Measurements from ENCODE around the gene CYBC1.

The CYBC1 gene

DNA sequence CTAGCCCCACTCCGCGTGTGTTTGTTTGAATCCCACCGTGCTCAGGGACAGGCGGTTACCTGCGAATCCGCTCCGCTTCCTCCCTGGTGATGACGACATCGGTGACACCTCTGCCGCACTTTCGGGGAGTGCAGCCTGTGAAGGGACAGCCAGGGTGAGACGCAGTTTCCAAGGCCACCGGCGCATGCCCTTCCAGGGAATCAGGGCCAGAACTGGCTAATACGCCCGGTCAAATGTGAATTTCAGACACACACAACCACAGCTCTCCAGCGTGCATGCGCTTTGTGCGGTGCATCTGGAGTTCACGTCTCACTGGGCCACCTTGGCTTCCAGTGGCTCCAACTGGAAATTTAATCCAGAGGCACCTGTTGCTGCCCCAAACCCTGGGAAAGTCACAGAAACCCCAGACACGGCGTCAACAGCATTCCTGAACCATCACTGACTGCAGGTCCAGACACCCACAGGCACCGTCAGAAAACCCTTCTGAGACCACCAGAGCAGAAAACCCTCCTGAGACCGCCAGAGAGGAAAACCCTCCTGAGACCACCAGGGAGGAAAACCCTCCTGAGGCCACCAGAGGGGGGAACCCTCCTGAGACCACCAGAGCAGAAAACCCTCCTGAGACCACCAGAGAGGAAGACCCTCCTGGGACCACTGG is 39.0 kb downstream of the CYBC1 start:
- H3K27ac ChIP-seq, result no peak overlapping the region
- H3K9me3 ChIP-seq (ENCODE audit: control insufficient read depth, low read length), result no peaks in the 10 kb centered on the region
- H3K4me3 ChIP-seq (ENCODE audit: low read depth, low read length), result no peak overlapping the region
- H3K4me2 ChIP-seq (ENCODE audit: low read length), result no peak overlapping the region
- no peaks in the 10 kb centered on the region for H3K27me3 ChIP-seq (ENCODE audit: control insufficient read depth, insufficient read depth, low read length)
- no peak overlapping the region for H3K9ac ChIP-seq
- H3K79me2 ChIP-seq, result peaks cover 39% of the 10 kb centered on the region
- no peak overlapping the region for H2AFZ ChIP-seq
- TF ChIP-seq, protein P1, sequence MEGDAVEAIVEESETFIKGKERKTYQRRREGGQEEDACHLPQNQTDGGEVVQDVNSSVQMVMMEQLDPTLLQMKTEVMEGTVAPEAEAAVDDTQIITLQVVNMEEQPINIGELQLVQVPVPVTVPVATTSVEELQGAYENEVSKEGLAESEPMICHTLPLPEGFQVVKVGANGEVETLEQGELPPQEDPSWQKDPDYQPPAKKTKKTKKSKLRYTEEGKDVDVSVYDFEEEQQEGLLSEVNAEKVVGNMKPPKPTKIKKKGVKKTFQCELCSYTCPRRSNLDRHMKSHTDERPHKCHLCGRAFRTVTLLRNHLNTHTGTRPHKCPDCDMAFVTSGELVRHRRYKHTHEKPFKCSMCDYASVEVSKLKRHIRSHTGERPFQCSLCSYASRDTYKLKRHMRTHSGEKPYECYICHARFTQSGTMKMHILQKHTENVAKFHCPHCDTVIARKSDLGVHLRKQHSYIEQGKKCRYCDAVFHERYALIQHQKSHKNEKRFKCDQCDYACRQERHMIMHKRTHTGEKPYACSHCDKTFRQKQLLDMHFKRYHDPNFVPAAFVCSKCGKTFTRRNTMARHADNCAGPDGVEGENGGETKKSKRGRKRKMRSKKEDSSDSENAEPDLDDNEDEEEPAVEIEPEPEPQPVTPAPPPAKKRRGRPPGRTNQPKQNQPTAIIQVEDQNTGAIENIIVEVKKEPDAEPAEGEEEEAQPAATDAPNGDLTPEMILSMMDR (IDR thresholded peaks at IDR 0.05), result no peak
- H3K36me3 ChIP-seq (ENCODE audit: control insufficient read depth, insufficient read depth, low read length), result no peaks in the 10 kb centered on the region
- peaks cover 14% of the 10 kb centered on the region for H3K4me1 ChIP-seq

DNA sequence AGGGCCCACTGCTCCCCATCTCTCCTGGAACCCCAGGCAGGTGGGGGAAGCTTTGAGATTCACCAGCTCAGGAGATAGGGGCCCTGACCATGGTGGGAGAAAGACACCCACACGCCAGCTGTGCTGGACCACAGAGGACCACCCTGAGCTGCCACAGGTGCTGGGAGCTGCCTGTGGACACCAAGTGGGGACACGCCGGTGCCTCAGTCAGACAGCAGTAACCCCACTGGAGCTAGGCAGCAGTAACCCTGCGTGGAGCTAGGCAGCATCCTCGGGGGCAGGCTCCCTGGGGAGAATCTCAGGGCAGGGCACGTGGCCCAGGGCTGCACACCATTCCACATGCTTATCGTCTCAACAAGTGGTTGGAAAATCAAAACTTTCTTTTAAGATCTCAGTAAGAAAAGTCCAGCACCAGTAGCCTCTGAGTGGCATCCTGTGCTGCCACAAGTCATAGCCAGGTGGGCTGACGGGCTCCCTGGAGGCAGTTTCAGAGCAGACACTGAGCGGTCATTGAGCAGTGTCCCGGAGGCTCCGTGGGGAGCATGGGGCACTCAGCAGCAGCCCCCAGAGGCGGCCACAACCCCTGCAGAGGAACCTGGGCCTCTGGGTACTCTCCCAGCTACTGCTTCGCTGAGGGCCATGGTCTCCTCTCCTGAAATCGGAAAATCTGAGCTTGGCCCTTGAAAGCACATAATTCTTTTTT is 40.4 kb downstream of the CYBC1 start:
- TF ChIP-seq, protein P1 (IDR thresholded peaks at IDR 0.05), result no peak
- H3K27ac ChIP-seq, result no peak overlapping the region
- H3K4me1 ChIP-seq, result peaks cover 11% of the 10 kb centered on the region

GRCh38 chr17:82408938-82409318 is 41.6 kb downstream of the CYBC1 start:
- no peak overlapping the region for H2AFZ ChIP-seq
- peaks cover 37% of the 10 kb centered on the region for H3K79me2 ChIP-seq
- H3K4me3 ChIP-seq (ENCODE audit: low read depth, low read length), result no peak overlapping the region
- no peaks in the 10 kb centered on the region for H3K27me3 ChIP-seq (ENCODE audit: control insufficient read depth, insufficient read depth, low read length)
- no peaks in the 10 kb centered on the region for H3K36me3 ChIP-seq (ENCODE audit: control insufficient read depth, insufficient read depth, low read length)
- TF ChIP-seq, protein P1 (IDR thresholded peaks at IDR 0.05), result no peak
- no peak overlapping the region for H3K9ac ChIP-seq
- no peaks in the 10 kb centered on the region for H3K9me3 ChIP-seq (ENCODE audit: control insufficient read depth, low read length)
- no peak overlapping the region for H3K27ac ChIP-seq
- H3K4me2 ChIP-seq (ENCODE audit: low read length), result no peak overlapping the region
- H3K4me1 ChIP-seq, result peaks cover 6% of the 10 kb centered on the region

More for the DNA sequence above, 40.4 kb downstream of the CYBC1 start:
- H3K4me3 ChIP-seq (ENCODE audit: low read depth, low read length), result no peak overlapping the region
- no peak overlapping the region for H3K4me2 ChIP-seq (ENCODE audit: low read length)
- H2AFZ ChIP-seq, result no peak overlapping the region
- no peaks in the 10 kb centered on the region for H3K9me3 ChIP-seq (ENCODE audit: control insufficient read depth, low read length)
- H3K79me2 ChIP-seq, result peaks cover 37% of the 10 kb centered on the region
- H3K9ac ChIP-seq, result no peak overlapping the region
- no peaks in the 10 kb centered on the region for H3K36me3 ChIP-seq (ENCODE audit: control insufficient read depth, insufficient read depth, low read length)
- H3K27me3 ChIP-seq (ENCODE audit: control insufficient read depth, insufficient read depth, low read length), result no peaks in the 10 kb centered on the region

- Histone ChIP-seq H3K27me3 (ENCODE audit: control insufficient read depth, insufficient read depth, low read length) (no peaks in the 10 kb centered on the region), H3K4me2 (ENCODE audit: low read length) (no peak overlapping the region), H3K9me3 (ENCODE audit: control insufficient read depth, low read length) (no peaks in the 10 kb centered on the region), H3K27ac (no peak overlapping the region), H3K4me1 (peaks cover 6% of the 10 kb centered on the region), H2AFZ (no peak overlapping the region), H3K36me3 (ENCODE audit: control insufficient read depth, insufficient read depth, low read length) (no peaks in the 10 kb centered on the region), H3K9ac (no peak overlapping the region), H3K79me2 (peaks cover 37% of the 10 kb centered on the region), H3K4me3 (ENCODE audit: low read depth, low read length) (no peak overlapping the region)
- TF ChIP-seq, protein P1 (IDR thresholded peaks at IDR 0.05), result no peak
These were observed 42.1 kb downstream of the CYBC1 start for GRCh38 chr17:82408288-82408937.
